GM21528 (cell line): ENCODE results near the gene C3.
"Not testable (repeated sequence)": the region's sequence is repeated elsewhere in the genome, so short reads cannot be mapped to it uniquely, and the experiment has no call there.

Source experiments
- ATAC-seq: cut with Tn5 transposase; IDR thresholded peaks from one replicate; pipeline ENCODE4 v1.9.1; 2021; ENCODE audit warnings: mild to moderate bottlenecking, moderate library complexity; ENCODE audit not compliant: unreplicated experiment, low FRiP score

Gene C3

DNA sequence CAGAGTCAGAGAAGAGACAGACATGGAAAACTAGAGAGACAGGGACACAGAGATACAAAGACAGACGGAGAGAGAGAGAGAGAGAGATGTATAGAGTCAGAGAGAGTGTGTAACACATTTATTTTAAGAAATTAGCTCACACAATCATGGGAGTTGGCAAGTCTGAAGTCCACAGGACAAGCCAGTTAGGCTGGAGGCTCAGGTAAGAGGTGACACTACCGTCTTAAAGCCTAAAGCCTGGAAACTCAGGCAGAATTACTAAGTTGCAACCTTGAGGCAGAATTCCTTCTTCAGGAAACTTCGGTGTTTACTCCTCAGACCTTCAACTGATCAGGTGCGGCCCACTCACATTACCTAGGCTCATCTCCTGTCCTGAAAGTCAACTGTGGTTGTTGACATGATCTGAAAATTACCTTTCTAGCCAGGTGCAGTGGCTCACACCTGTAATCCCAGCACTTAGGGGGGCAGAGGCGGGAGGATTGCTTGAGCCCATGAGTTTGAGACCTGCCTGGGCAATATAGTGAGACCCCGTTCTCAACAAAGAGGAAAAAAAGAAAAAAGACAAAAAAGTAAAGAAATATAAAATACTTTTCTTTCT, 47.7 kb downstream of the C3 start:
- no peak for ATAC-seq

DNA sequence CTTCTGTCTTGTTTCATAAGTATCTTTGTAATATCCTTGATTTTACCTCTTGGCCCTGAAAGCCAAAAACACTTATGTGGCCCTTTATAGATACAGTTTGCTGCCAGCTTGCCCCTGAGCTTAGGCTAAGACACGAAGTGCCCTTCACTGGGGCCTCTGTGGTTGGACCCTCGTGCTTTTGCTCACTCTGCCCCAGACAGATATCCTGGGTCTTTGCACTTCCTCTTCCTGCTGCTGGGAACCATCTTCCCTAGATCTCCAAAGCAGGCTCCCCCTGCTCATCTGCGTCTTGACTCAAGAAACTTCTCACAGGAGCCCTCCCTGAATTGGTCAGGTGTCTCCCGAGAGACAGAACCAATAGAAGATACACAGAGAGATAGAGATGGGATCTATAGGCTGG, 48.5 kb downstream of the C3 start:
- ATAC-seq, result no peak

DNA sequence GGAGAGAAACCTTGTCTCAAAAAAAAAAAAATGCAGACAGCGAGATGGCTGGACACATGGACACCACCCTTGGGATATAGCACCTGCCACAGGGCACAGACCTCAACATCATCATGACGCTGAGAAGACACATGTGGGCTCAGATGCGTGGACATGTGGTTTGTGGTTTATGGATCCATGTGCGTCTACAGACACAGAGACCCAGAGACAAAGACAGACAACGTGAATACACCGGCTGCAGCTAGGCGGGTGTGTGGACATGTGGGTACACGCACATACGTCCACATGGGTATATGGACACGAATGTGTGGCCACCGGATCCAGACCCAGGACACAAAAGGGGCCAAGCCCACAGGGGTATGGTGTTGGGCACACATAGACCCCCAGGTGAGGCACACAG, 51.8 kb downstream of the C3 start:
- ATAC-seq, result no peak

DNA sequence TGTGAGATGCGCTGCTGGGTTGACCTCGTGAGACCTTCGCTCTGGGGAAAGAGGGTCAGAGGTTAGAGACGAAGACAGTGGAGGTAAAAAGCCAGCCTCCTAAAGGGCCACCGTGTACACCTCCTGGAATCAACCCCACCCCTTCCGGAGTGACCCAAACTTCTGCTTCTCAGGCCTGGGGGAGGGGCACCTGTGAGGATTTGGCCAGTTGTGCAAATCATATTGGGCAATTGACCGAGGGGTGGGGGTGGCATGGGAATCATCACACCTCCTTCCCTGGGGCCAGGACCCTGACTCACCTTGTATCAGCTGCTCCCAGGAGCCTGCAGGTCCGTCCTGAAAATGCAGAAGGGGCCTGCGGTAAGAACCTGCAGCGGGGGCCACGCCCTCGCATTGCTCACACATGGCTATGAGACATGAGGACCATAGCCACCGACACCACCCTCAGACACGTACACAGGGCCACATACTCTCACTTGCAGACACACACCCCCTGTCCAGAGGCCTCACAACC, 53.3 kb downstream of the C3 start:
- ATAC-seq, result no peak

DNA sequence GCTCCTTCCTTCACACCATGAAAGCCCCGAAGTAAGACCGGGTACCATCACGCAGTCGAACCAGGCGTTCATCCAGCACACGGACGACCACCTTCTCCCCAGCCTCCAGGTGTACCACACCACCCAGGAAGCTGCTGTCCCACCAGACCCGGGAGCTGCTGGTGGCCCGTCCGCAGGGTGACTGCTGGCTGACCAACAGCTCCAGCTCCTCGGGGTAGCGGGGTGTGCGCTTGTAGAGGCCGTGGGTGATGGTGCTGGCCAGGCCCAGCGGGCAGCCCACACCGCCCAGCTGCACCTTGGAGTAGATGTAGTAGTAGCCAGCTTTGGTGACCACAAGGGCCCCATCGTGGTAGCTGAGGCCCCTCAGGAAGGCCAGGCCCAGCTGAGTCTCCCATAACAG, 55.5 kb downstream of the C3 start:
- ATAC-seq, result no peak

DNA sequence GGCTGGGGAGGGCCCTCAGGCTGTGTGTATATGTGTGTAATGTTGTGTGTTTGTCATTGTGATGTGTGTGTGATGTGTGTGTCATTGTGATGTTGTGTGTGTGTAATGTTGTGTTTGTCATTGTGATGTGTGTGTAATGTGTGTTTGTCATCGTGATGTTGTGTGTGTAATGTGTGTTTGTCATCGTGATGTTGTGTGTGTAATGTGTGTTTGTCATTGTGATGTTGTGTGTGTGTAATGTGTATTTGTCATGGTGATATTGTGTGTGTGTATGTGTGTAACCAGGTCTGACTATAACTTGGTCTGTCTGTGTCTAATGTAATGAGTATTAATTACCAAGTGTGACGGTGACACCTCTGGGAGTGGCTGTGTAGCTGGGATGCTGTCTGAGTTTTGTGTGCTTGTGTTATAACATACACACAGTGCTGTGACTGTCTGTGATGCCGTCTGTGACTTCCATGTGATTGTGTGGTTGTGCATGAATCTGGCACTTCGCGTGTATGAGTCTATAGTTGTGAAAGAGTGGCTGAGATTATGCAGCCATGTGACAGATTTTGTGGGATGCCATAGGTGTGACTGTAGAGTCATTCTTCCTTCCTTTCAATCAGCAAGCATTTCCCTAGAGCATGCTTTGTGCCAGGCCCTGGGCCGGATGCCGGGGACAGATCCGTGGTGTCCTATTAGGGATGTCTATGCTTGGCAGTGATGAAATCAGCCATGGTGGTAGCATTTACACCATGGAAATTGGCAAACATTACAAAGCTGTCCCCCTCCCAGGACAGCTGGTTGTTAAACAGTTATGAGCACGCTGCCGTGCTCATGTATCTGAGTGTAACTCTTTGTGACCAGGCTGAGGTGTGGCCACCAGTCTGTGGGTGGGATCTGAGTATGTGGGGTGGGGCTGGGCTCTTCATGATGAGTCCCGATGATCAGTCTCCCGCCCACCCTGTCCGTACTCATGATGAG, 56.9 kb downstream of the C3 start:
- ATAC-seq, result no peak

DNA sequence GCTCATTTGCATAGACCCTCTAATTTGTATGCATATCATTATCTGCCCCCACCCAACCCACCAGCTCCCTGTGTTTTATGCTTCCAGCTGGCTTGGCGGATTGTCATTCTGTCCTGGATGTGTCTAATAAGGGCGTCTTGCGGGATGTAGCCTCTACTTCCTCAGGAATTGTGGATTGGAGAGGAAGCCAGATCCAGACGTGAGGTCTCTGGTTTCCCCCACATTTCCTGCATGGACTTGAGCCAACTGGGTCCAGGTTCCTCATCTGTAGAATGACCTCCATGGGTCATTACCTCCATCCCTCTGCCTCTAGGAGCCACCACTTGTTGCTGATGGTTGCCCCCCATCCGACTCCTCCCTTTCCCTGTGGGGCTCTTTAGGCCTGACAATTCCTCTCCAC, 57.7 kb downstream of the C3 start:
- no peak for ATAC-seq

DNA sequence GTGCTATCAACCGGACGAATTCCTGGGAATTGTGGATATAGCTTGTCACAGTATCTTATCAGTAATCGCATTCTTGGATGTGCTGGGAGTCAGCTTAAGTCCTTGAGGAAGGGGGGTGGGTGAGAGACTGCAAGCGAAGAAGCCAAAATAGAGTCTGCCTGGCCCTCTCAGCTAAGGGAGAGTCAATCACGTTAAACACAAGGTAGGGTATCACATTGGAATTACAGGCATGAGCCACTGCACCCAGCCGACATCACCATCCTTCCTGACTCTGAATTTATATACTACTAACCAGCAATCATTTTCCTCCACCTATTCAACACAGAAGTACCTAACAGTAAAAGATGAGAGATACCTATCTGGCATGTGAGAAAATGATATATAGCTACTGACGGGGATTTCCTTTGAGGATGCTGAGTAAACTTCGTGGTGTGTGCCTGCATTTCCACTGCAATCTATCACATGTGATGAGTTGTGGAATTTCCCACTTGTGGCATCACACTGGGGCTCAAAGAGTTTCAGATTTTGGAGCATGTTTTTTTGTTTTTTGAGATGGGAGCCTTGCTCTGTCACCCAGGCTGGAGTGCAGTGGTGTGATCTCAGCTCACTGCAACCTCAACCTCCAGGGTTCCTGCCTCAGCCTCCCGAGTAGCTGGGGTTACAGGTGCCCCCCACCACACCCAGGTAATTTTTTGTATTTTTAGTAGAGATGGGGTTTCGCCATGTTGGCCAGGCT, 58.8 kb downstream of the C3 start:
- not testable (repeated sequence) for ATAC-seq

DNA sequence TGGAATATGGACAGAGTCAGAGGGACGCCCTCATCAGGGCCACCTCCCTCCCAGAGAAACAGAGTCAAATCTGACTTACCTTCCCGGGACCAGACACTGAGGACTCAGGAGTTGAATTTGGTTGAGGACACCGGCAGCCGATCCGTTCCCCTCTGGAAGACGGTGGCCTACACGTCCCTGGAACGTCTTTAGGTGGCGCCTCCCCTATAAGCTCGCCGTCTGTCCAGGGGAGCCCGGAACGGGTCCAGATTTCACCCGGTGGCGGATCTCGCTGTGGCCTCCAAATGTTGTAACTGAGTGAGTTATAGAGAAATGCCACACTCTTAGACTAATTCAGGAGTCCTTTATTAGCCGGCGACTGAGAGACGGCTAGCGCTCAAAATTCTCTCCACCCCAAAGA, 59.5 kb downstream of the C3 start:
- ATAC-seq, result no peak

DNA sequence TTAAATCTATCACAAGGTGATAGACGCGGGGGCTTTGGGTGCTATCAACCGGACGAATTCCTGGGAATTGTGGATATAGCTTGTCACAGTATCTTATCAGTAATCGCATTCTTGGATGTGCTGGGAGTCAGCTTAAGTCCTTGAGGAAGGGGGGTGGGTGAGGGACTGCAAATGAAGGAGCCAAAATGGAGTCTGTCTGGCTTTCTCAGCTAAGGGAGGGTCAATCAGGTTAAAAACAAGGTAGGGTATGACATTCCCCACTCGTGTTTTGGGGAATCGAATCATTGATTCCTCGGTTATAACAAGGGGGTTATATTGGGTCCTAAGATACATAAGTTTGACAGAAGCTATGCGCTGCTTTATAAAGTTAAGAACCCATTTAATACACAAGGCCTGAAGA, 64.1 kb downstream of the C3 start:
- not testable (repeated sequence) for ATAC-seq

DNA sequence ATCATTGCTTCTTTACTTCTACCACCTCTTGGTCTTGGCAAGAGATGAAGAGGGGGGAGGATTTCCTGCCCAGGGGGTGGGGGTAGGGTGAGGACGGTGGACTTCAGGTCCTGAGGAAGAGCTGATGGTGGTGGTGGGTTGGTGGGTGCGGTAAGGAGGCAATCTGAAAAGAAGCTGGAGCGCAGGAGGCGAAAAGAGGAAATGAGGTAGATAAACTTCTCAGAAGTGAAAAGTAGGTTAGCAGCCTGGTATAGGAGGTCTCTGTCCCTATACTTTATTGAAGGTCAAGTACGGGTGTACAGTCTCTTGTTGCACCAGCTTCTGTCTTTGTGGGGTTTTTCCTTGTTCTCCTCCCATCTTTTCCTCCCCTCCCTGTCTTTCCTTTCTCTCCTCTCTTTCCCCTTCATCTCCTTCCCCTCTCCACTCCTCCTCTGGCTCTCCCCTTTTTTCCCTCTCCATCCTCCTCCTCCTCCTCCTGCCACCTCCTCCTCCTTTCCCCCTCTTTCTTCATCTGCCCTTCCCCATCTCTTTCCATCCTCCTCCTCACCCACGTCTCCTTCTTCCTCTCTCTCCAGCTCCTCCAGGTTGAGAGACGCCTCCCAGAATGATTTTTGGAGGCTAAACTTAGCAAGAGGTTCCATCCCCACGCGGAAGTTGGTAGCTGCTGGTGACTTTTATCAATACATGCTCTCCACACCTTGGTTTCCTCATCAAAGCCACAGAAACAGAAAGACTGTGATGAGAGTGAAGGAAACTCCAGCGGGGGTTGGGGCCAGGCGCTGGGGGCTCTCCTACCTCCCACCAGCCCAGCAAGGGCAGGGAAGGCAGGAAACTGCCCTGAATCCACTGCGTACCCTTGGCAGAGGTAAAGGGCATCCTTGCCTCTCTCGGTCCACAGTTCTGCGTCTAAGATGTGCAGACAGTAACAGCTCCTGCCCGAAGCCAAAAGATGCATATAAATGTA, 65.8 kb downstream of the C3 start:
- no peak for ATAC-seq

DNA sequence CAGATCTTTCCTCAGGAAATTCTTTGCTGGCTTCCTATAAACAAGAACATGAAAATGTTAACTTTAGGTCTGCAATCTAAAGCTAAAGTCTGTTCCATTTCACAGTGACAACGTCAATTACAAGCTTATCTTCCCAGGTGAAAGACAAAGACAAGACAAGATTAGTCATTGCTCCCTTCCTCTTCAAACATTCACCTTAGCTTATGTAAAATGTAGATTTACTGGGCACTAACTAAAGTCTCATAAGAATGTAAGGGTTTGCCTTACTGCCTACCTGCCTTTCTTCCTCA, 67.7 kb downstream of the C3 start:
- no peak for ATAC-seq

DNA sequence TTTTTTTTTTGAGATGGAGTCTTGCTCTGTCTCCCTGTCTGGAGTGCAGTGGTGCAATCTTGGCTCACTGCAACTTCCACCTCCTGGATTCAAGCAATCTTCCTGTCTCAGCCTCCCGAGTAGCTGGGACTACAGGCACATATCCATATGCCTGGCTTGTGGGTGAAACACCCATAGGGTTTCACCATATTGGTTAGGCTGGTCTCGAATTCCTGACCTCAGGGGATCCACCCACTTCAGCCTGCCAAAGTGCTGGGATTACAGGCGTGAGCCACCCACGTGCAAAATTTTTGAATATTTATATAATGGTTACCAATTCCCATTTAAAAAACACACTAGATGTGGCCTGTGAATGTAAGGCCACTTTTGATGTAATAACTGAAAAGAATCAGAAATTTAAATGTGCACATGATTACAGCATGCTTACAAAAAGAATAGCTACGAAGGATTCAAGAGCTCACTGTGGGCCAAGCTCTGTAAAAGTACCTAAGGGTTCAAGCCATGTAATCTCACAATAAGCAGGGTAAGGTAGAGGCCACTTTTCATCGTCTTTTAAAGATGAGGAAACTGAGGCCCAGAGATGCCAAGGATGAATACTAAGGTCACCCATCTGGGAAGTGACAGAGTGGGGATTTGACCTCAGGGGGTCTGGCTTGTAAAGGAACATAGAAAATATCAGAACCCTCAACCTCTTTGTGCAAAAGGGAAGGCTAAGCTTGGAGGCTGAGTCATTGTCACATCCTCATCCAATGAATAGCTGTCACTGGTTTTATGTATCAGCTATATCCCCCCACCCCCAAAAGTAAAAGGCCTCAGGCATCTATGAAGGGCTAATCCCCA, 68.3 kb downstream of the C3 start:
- no peak for ATAC-seq

DNA sequence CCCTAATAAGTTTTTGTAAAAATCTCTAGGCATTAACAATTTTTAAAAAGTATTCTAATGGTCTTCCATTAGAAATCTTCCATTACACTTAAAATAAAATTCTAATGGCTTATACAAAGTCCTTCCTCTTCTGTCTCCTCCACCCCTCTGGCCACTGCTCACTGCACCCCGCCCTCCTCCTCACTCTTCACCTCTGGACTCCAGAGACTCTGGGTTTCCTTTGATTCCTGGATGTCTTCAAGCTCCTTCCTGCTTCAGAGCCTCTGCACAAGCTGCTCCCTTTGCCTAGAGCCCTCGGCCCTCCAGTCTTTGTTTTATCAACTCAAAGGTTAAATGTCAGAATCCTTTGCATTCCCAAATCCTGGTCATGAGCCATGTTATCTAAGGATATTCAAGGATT, 71.3 kb downstream of the C3 start:
- no peak for ATAC-seq

DNA sequence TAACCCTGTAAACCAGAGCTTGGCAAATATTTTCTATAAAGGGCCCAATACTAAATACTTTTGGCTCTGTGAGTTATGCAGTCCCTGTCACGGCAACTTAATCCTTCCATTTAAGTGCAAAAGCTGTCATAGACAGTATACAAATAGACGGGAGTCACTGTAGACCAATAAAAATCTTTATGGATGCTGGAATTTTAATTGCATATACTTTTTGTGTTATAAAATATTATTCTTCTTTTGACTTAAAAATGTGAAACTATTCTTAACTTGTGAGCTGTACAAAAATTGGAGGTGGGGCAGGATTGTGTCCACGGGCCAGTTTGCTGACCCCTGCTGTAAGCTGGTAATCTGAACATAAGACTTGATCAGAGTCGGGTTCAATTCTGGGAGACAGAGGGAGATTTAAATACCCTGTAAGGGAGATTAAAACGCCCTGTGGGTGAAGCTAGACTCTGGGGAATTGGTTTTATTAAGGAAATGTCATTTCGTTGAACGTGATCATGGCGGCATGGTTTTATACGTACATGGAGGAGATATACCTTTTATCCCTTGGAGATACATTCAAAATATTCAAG, 72.2 kb downstream of the C3 start:
- ATAC-seq, result no peak

DNA sequence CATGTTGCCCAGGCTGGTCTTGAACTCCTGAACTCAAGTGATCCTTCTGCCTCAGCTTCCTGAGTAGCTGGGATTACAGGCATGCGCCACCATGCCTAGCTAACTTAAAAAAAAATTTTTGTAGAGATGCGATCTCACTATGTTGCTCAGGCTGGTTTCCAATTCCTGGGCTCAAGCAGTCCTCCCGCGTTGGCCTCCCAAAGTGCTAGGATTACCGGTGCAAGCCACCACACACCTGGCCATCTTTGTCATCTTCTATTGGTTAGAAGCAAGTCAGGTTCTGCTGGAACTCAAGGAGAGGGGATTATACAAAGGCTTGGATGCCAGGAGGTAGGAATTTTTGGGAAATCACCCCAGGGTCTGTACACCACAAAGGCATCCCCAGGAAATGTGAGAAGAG, 75.7 kb downstream of the C3 start:
- ATAC-seq, result no peak

DNA sequence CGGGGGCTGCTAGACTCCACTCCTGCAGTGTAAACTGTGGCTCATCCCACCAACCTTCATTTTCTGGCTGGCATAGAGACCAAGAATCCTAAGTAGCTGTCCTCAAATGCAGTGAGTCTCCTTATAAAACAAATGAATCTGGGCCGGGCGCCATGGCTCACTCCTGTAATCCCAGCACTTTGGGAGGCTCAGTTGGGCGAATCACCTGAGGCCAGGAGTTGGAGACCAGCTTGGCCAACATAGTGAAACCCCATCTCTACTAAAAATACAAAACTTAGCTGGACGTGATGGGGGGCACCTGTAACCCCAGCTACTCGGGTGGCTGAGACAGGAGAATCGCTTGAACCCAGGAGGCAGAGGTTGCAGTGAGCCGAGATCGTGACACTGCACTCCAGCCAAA, 80.1 kb downstream of the C3 start:
- not testable (repeated sequence) for ATAC-seq

DNA sequence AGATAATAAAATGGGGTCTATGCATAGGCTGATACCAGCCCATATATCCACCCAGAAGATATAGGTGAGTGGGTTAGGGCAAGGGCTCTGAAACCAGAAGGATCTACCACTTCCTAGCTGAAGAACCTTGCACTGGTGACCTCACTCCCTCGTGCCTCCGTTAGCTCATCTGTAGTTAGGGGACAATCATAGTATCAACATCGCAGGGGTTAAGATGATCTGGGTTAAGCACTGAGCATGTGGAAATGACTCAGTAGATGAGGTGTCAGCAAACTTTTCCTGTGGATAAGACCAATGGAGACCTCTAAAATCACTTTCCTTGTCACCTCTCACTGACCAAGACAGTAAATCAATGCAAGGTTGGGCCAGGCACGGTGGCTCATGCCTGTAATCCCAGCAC, 81.0 kb downstream of the C3 start:
- ATAC-seq, result no peak

DNA sequence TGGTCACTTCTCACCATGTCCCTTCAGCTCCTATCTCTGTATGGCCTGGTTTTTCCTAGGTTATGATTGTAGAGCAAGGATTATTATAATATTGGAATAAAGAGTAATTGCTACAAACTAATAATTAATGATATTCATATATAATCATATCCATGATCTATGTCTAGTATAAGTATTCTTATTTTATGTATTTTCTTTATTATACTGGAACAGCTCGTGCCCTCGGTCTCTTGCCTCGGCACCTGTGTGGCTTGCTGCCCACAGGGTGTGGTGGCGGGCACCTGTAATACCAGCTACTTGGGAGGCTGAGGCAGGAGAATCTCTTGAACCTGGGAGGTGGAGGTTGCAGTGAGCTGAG, 87.0 kb downstream of the C3 start:
- ATAC-seq, result not testable (repeated sequence)
